GM12891 (cell line): ENCODE measurements around the gene PLXNC1.

Source experiments
- PAX5 ChIP-seq: IDR thresholded peaks from 2 replicates; pipeline ENCODE4 v1.6.1; 2011; ENCODE audit warnings: low read length, moderate library complexity, mild to moderate bottlenecking; ENCODE audit not compliant: insufficient read depth, severe bottlenecking
- POLR2A ChIP-seq: IDR thresholded peaks from 2 replicates; pipeline ENCODE4 v1.6.1; 2011; ENCODE audit warnings: low read depth, low read length, control low read depth
- POLR2AphosphoS5 ChIP-seq: IDR thresholded peaks from 2 replicates; pipeline ENCODE4 v1.6.1; 2011; ENCODE audit warnings: low read depth, low read length, control low read depth
- POU2F2 ChIP-seq: IDR thresholded peaks from 2 replicates; pipeline ENCODE4 v1.6.1; 2011; ENCODE audit warnings: low read depth, mild to moderate bottlenecking, control low read depth, low read length, moderate library complexity
- SPI1 ChIP-seq: IDR thresholded peaks from 2 replicates; pipeline ENCODE4 v1.6.1; 2011; ENCODE audit warnings: low read depth, low read length, control low read depth
- TAF1 ChIP-seq: IDR thresholded peaks from 2 replicates; pipeline ENCODE4 v1.6.1; 2011; ENCODE audit warnings: low read depth, low read length, control low read depth

- TF ChIP-seq POLR2AphosphoS5 (no peak; the same call in none of the 2 replicates), TAF1 (peak; percentile 56; the same call in 1 of the 2 replicates), POLR2A (peak; percentile 28; the same call in 1 of the 2 replicates), POU2F2 (peak; percentile 85), SPI1 (peak; percentile 85), PAX5 (no peak)
Observed at GRCh38 chr12:94207849-94208621, 59.7 kb downstream of the PLXNC1 start.
